ENCODE data around the gene SCD5. TPM values are rescaled to one million over a fixed set of nuclear protein-coding genes. Genes with fewer than 3 reads are reported as not detected.

The SCD5 gene
- polyA plus RNA-seq, 2 of the 4 experiments (the other 2 are of a cell fraction) = 9.8 to 11.9 TPM

- TF ChIP-seq USF2 (IDR thresholded peaks at IDR 0.05) (no peak), POLR2A (IDR thresholded peaks at IDR 0.05; ENCODE audit: low read length) (no peak), CBX8 (IDR thresholded peaks at IDR 0.05) (no peak), JUNB (IDR thresholded peaks at IDR 0.05) (no peak), GATA3 (IDR thresholded peaks at IDR 0.05; ENCODE audit: borderline replicate concordance) (no peak), KDM1A (IDR thresholded peaks at IDR 0.05; ENCODE audit: low read depth) (no peak), NR3C1 (IDR thresholded peaks at IDR 0.05) (no peak), BHLHE40 (IDR thresholded peaks at IDR 0.05; ENCODE audit: low read depth, low read length) (no peak)
Measured at GRCh38 chr4:82823062-82823461, 24.5 kb upstream of the SCD5 start (continued).

- 27% methylated on average over 2 of the region's 2 CpGs for WGBS (ENCODE audit: missing lambda C conversion rate)
- FAIRE-seq (no peak), ATAC-seq (no peak), DNase-seq (ENCODE audit: low read depth in 1 of 2, low spot score in 1 of 2) (no peak)
- Histone ChIP-seq H3K4me2 (no peak overlapping the region), H3K4me1 (no peaks in the 10 kb centered on the region), H3K4me3 (no peak overlapping the region), H3K27ac (no peak overlapping the region), H3K9me3 (no peaks in the 10 kb centered on the region)
- POLR2A ChIA-PET = no interaction called here
- CTCF ChIA-PET = no interaction called here
- no peak for TF ChIP-seq FOSB (CRISPR knock-in tag; IDR thresholded peaks at IDR 0.05)
- TF ChIP-seq ZFP36 (IDR thresholded peaks at IDR 0.05; ENCODE audit: borderline replicate concordance, partially characterized antibody) = no peak
- TF ChIP-seq RFX5 (IDR thresholded peaks at IDR 0.05) = no peak
- TF ChIP-seq CEBPB (IDR thresholded peaks at IDR 0.05) = no peak
- no peak for TF ChIP-seq SMC3 (IDR thresholded peaks at IDR 0.05)
- no peak for TF ChIP-seq CBX2 (IDR thresholded peaks at IDR 0.05; ENCODE audit: borderline replicate concordance, low read depth)
- TF ChIP-seq ZNF302 (CRISPR knock-in tag; IDR thresholded peaks at IDR 0.05) = no peak
- no peak for TF ChIP-seq GATA3 (IDR thresholded peaks at IDR 0.05; ENCODE audit: borderline replicate concordance)
- no peak for TF ChIP-seq SREBF2 (IDR thresholded peaks at IDR 0.05)
- no peak for TF ChIP-seq ZSCAN20 (CRISPR knock-in tag; IDR thresholded peaks at IDR 0.05)
- TF ChIP-seq BCL3 (IDR thresholded peaks at IDR 0.05) = no peak
- TF ChIP-seq HDAC2 (IDR thresholded peaks at IDR 0.05) = no peak
- TF ChIP-seq KDM5A (IDR thresholded peaks at IDR 0.05) = no peak
- no peak for TF ChIP-seq EHMT2 (IDR thresholded peaks at IDR 0.05; ENCODE audit: low read depth)
- no peak for TF ChIP-seq FOXS1 (CRISPR knock-in tag; IDR thresholded peaks at IDR 0.05)
- no peak for TF ChIP-seq TFCP2L1 (CRISPR knock-in tag; IDR thresholded peaks at IDR 0.05)
- TF ChIP-seq CHD4 (IDR thresholded peaks at IDR 0.05; ENCODE audit: borderline replicate concordance) = no peak
- TF ChIP-seq EHF (CRISPR knock-in tag; IDR thresholded peaks at IDR 0.05) = no peak
- no peak for TF ChIP-seq USF2 (IDR thresholded peaks at IDR 0.05)
- TF ChIP-seq MAZ (IDR thresholded peaks at IDR 0.05; ENCODE audit: borderline replicate concordance, low read depth, low read length) = no peak
Measured at GRCh38 chr4:82820689-82821088, 22.1 kb upstream of the SCD5 start.

Measured in A549 (cell line).